PC-9 (cell line): ENCODE data around the gene MAP6D1. TPM values are rescaled to one million over a fixed set of nuclear protein-coding genes. Genes with fewer than 3 reads are reported as not detected.

Experiments
- BruUV-seq: library from RNA; stranded (reverse); fragments of 400-500 nt; replicated peaks from 2 replicates; lab custom pipeline; 2021; lab: Mats Ljungman, UMichigan
- CTCF ChIA-PET: fragments of 300-600 bp; sonication (Branson Sonifier 250); formaldehyde crosslinking; loops from one replicate; lab custom pipeline; 2022; ENCODE audit warnings: antibody characterized with exemption; lab: Charles Lee
- POLR2A ChIA-PET: fragments of 300-600 bp; sonication (Branson Sonifier 250); formaldehyde crosslinking; loops from one replicate; lab custom pipeline; 2022; ENCODE audit warnings: antibody characterized with exemption; ENCODE audit not compliant: unreplicated experiment; lab: Charles Lee
- DNase-seq, 2 experiments: peaks; one replicate each; pipeline versions ENCODE4 v3.0.0 to v3.0.0-alpha.2; 2015 to 2022; ENCODE audit warnings: mixed read lengths in 1 of 2
- H2AFZ ChIP-seq: fragments of 200-600 bp; sonication (generic); 2 replicates; pipeline ENCODE4 v1.8.1; 2017; ENCODE audit warnings: antibody characterized with exemption
- H3F3A ChIP-seq: fragments of 200-600 bp; sonication (generic); 2 replicates; pipeline ENCODE4 v1.8.1; 2017; ENCODE audit warnings: antibody characterized with exemption, mild to moderate bottlenecking, low read depth; ENCODE audit not compliant: insufficient read depth
- H3K27ac ChIP-seq: fragments of 200-600 bp; sonication (generic); 2 replicates; pipeline ENCODE4 v1.6.1; 2016; ENCODE audit warnings: mixed run types
- H3K27me3 ChIP-seq: fragments of 200-600 bp; sonication (generic); 2 replicates; pipeline ENCODE4 v1.6.1; 2016; ENCODE audit warnings: low read depth, mixed run types; ENCODE audit not compliant: insufficient read depth
- H3K36me3 ChIP-seq: fragments of 200-600 bp; sonication (generic); 2 replicates; pipeline ENCODE4 v1.6.1; 2016; ENCODE audit warnings: low read depth, mixed run types
- H3K4me1 ChIP-seq: fragments of 200-600 bp; sonication (generic); replicated peaks from 2 replicates; pipeline ENCODE4 v1.6.1; 2016; ENCODE audit warnings: mixed run types; ENCODE audit not compliant: insufficient read depth
- H3K4me2 ChIP-seq: fragments of 200-600 bp; sonication (generic); 2 replicates; pipeline ENCODE4 v1.6.1; 2017; ENCODE audit warnings: mixed run types
- H3K4me3 ChIP-seq: fragments of 200-600 bp; sonication (generic); 2 replicates; pipeline ENCODE4 v1.6.1; 2016; ENCODE audit warnings: mixed run types
- H3K79me2 ChIP-seq: fragments of 200-600 bp; sonication (generic); 2 replicates; pipeline ENCODE4 v1.6.1; 2017; ENCODE audit warnings: low read depth, mixed run types
- H3K9me2 ChIP-seq: fragments of 200-600 bp; sonication (generic); 2 replicates; pipeline ENCODE4 v1.8.1; 2017; ENCODE audit warnings: mild to moderate bottlenecking; ENCODE audit not compliant: insufficient read depth
- H3K9me3 ChIP-seq: fragments of 200-600 bp; sonication (generic); 2 replicates; pipeline ENCODE4 v1.8.1; 2016; ENCODE audit warnings: low read depth; ENCODE audit not compliant: insufficient read depth
- H4K20me1 ChIP-seq: fragments of 200-600 bp; sonication (generic); 2 replicates; pipeline ENCODE4 v1.8.1; 2017; ENCODE audit not compliant: insufficient read depth
- CTCF ChIP-seq: fragments of 200-600 bp; sonication (generic); conservative IDR thresholded peaks from 2 replicates; pipeline ENCODE4 v1.6.1; 2017; ENCODE audit warnings: mixed run types, antibody characterized with exemption, mild to moderate bottlenecking, moderate library complexity
- EZH2 ChIP-seq: fragments of 200-600 bp; sonication (generic); IDR thresholded peaks from 2 replicates; pipeline ENCODE4 v1.8.0; 2017; ENCODE audit warnings: antibody characterized with exemption, low read depth
- intact Hi-C: fragments of 100-400 bp; cut with micrococcal nuclease; formaldehyde crosslinking; loops from one replicate; pipeline ENCODE4 v1.10.0; 2022; ENCODE audit not compliant: unreplicated experiment
- total RNA-seq: library from RNA; stranded (reverse); gene quantifications from 2 replicates; pipeline ENCODE4 v1.2.3, GENCODE V29; 2021

MAP6D1 gene
- total RNA-seq, 1 experiment from 2014 or later, result 2.2 TPM

- Histone ChIP-seq H3K4me2 (no peak overlapping the region), H3K9me2 (no peaks in the 10 kb centered on the region), H3K36me3 (peaks cover 28% of the 10 kb centered on the region), H3K79me2 (no peaks in the 10 kb centered on the region), H3K4me3 (no peak overlapping the region), H3K9me3 (no peaks in the 10 kb centered on the region), H2AFZ (no peak overlapping the region), H3K27ac (no peak overlapping the region), H3K27me3 (no peaks in the 10 kb centered on the region), H3K4me1 (no peaks in the 10 kb centered on the region), H4K20me1 (no peaks in the 10 kb centered on the region), H3F3A (no peaks in the 10 kb centered on the region)
- ChIA-PET POLR2A (no interaction called here), CTCF (no interaction called here)
- intact Hi-C loops, result no loop called here
- DNase-seq, result no peak
- TF ChIP-seq EZH2 (no peak), CTCF (no peak)
- BruUV-seq, result no TSS peak
Measured at GRCh38 chr3:183808355-183808754, 17.0 kb downstream of the MAP6D1 start.

- CTCF ChIA-PET, result interaction anchor here (0.5 kb wide), 1 partner anchor 397 kb away, joined by 4 read pairs; no protein-coding TSS in a partner anchor
- POLR2A ChIA-PET, result no interaction called here
- BruUV-seq, result no TSS peak
Measured at GRCh38 chr3:183807881-183808280, 17.5 kb downstream of the MAP6D1 start.

GRCh38 chr3:183807209-183807728, 18.1 kb downstream of the MAP6D1 start:
- DNase-seq, result no peak
- H3K9me2 ChIP-seq, result no peaks in the 10 kb centered on the region
- no peaks in the 10 kb centered on the region for H3K27me3 ChIP-seq
- BruUV-seq, result no TSS peak
- H3F3A ChIP-seq, result no peaks in the 10 kb centered on the region
- intact Hi-C loops, result no loop called here
- H2AFZ ChIP-seq, result no peak overlapping the region
- no peak overlapping the region for H3K27ac ChIP-seq
- peaks cover 28% of the 10 kb centered on the region for H3K36me3 ChIP-seq
- CTCF ChIA-PET, result interaction anchor here (0.5 kb wide), 1 partner anchor 396 kb away, joined by 4 read pairs; no protein-coding TSS in a partner anchor
- TF ChIP-seq EZH2 (no peak), CTCF (no peak)
- no peaks in the 10 kb centered on the region for H3K79me2 ChIP-seq
- no peak overlapping the region for H3K4me3 ChIP-seq
- H3K4me1 ChIP-seq, result no peaks in the 10 kb centered on the region
- no peaks in the 10 kb centered on the region for H3K9me3 ChIP-seq
- POLR2A ChIA-PET, result no interaction called here
- no peaks in the 10 kb centered on the region for H4K20me1 ChIP-seq
- no peak overlapping the region for H3K4me2 ChIP-seq

More at GRCh38 chr3:183807881-183808280, 17.5 kb downstream of the MAP6D1 start:
- Histone ChIP-seq H3K4me1 (no peaks in the 10 kb centered on the region), H3K4me3 (no peak overlapping the region), H3K9me2 (no peaks in the 10 kb centered on the region), H3K4me2 (no peak overlapping the region), H3K79me2 (no peaks in the 10 kb centered on the region), H4K20me1 (no peaks in the 10 kb centered on the region), H3K27me3 (no peaks in the 10 kb centered on the region), H3K36me3 (peaks cover 28% of the 10 kb centered on the region), H3K27ac (no peak overlapping the region), H2AFZ (no peak overlapping the region), H3K9me3 (no peaks in the 10 kb centered on the region), H3F3A (no peaks in the 10 kb centered on the region)
- TF ChIP-seq EZH2 (no peak), CTCF (no peak)
- no peak for DNase-seq
- intact Hi-C loops, result no loop called here
